ENCODE measurements around the gene CWC22.
A peak's percentile ranks its signal among the peaks of the same experiment; 100 is the strongest.

CWC22 gene

DNA sequence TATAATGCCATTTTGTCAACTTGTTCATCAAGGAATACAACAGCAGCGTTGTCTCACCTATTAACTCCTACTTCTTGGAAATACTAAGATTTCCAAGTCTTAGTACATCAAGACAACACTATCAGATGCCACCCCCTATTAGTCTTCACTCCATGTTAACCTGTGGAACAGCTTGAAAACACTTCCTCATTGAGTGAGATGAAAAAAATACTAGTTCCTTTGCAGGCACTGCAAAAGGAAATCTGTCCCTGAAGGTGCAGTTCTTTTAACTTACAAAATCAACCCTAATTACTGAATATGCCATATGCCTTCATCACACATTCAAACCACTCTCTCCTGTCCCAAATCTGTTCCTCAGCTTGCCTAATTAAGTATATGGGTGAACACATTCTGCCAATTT, 4.0 kb downstream of the CWC22 start:
- DNase-seq, result no peak

DNA sequence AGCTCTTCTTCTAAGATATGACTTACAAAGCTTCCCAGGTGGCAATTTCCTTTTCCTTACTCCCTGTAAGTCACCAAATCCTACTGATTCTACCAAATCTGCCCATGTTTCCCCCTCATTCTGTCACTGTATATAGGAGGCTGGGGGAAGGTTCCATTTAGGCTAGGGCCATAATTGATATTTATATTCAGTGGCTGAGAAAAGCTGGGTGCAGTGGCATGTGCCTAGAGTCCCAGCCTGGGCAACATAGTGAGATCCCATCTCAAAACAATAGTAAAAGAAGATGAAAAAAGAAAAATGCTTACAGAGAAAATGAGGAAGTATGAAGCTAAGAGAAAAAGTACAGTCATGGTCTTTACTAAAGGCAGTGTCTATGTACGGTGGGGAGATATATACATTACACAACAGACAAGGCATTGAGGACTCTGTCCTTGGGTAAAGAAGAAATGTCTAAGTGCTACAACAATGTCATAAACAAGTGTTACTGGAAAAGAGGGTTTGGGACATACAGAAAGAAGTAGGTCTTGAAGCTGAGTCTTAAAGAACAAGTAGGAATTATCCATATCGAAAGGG, 4.8 kb downstream of the CWC22 start:
- DNase-seq, result no peak

DNA sequence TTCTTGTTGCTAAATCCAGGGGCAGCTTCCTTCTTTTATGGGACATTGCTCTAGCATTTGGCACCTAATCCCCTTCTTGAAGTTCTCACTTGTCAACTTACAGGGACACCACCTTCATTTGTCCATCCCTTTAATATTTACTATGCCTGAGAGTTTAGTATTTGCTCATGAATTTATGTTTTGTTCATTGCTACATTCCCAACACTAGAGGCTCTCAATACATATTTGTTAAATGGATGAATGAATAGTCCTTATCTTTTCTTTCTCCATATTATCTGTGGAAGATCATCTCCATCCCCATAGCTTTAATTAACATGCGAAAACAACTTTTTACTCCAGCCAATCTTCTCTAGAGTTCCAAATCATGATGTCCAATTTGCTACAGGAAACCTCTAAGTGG, 5.4 kb downstream of the CWC22 start:
- DNase-seq, result no peak

DNA sequence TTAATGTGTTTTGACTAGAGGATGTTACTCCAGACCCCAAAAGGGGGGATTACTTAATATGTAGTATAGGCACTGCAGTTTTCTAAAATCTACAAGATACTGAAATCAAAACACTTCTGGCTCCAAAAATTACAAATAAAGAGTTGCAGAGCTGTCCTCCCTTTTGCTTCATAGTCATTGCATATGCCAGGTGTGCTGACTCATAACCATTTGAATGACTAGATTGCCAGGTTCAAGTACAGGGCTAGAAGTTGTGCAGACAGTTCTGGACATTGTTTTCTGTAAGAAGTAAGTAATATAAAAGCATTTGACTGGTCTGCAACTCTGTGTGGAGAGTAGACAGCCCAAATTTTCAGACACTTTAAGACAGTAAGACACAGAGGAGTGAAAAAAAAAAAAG, 6.7 kb downstream of the CWC22 start:
- DNase-seq, result no peak

DNA sequence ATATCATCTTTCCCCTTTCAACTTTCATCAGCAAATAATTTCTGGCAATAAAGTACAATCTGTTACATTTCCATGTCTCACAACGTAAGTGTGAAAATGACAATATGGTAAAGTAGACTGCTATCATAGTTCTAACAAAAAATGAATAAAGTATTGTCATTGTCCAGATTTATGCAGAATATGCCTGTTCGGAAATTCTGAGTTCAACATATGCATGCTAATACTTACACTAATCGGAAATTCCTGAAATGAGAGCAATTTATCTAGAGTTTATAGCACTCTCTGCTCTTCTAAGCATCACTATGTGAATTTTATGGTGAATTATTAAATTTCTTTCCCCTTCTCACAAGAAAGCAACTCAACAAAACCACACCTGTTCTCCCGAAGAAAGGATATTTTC, 8.1 kb downstream of the CWC22 start:
- no peak for DNase-seq

DNA sequence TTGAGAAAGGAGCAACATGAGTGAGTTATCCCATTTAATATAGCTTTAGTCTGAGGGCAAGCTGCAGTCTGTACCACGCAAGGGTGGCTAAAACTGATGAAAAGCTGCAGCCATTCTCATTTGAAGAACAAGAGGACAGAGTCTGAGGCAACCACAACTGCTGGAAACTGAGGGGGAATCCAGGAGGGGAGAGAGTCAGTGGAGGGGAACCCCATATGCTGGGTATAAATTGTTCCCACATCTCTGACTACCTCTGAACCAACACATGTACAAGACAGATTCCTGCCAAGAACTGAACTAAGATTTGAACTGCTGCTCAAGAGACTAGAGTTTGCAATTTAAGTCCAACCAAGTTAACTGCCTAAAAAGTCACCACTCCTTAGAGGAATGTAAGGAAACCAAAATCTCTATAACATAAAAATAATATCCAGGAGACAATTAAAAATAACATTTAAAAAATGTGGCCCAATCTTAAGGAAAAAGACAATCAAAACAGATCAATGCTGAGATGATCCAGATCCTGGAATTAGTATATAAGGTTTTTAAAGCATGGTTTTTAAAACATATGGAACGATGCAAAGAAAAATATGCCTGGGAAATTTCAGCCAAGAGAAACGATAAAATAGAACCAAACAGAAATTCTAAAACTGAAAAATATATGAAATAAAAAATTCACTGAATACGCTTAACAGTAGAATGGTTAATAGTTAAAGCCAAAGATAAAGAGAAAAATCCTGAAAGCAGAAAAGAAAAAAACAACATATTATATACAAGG, 11.2 kb downstream of the CWC22 start:
- DNase-seq, result no peak

DNA sequence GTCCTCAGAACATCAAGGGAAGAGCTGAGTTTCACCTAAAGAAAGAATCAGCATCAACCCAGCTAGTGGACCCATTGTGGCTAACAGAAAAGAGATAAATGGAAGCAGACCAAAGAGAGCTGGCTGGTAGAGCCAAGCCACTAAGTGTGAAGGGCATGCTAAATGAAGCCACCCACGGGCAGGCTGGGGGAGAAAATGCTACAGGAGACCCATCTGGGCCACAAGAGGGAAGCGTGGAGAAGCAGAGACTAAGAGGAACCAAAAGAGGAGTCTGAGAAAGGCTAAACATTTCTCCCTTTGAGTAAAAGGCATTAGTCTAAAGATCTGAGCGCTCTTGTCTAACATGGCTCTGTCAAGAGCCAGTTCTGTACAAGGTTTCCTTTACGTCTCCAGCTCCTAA, 15.8 kb downstream of the CWC22 start:
- DNase-seq, result peak; percentile 9

DNA sequence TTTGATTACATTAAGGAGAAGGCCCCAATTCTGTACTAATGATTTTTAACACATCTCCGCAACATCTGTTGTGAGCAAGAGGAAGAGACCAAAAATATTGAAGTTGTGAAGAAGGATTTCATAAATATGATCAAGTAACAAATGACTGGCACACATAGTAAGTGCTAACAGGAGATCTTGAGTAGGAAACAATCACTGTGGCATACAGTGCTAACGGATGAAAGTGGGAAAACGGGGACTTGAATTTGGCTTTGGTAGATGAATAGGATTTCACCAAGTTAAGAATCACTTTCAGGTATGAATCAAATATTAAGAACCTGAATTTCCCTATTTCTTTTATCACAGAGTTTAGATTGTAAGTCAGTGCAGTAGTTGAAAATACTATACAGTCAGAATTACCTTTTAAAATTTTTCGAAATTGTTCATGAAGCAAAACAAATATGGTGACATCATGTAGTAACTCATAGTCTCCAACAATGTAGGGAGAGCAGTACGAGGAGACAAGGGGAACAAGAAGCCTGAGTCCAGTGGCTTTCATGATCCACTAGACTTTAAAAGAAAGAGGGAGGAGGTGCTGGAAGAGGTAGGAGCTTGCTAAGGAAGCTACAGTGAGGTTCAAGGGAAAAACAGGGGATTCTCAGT, 16.3 kb downstream of the CWC22 start:
- DNase-seq, result no peak

DNA sequence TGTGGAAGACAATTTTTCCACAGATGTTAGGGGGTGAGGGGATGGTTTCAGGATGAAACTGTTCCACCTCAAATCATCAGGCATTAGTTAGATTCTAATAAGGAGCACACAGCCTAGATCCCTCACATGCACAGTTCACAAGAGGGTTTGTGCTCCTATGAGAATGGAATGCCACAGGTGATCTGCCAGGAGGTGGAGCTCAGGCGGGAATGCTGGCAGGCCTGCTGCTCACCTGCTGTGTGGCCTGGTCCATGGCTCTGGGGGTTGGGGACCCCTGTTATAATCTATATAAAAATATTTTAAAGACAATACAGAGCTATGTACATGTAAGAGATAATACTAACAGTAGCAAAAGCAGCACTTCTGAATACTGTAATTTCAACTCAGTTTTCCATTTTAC, 19.2 kb downstream of the CWC22 start:
- DNase-seq, result no peak

DNA sequence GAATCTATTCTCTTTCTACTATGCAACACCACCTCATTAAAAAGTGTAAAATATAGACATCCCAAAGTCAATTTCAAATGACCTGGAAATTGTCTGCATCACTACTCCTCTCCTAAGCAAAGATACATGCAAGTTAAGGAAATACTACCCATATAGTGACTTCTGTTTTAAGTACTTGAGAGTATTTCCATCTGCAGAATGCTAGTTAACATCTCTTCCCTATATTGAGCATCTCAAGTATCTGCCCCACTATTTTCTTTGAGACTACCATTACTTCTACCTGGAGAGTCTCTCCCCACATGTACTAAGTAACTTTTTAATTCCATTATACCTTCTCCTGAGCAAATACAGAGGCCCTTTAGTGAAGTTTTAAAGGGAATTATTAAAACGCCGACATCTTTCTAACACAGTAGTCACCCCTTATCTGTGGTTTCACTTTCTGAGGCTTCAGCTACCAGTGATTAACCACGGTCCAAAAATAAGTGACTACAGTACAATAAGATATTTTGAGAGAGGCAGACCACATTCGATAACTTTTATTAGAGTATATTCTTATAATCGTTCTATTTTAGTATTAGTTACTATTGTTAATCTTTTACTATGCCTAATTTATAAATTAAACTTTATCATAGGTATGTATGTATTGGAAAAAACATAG, 21.8 kb downstream of the CWC22 start:
- DNase-seq, result no peak

DNA sequence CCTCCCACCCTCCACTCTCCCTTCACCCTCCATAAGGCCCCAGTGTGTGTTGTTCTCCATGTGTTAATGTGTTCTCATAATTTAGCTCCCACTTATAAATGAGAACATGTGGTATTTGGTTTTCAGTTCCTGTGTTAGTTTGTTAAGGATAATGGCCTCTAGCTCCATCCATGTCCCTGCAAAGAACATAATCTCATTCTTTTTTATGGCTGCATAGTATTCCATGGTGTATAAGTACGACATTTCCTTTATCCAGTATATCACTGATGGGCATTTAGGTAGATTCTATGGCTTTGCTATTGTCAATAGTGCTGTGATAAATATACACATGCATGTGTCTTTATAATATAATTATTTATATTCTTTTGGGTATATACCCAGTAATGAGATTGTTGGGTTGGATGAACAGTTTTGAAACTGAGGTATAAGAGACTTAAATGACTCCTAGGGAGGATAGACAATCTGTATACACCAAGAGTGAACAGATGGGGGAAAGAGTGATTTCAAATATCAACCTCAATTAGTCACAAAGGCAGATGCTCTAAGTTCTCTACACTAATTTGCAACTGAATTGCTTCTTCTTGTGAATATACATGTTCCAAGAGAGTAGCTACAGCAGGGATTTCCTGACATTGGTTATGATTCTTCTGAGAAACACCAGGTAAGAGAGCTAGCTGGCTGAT, 23.7 kb downstream of the CWC22 start:
- DNase-seq, result no peak

DNA sequence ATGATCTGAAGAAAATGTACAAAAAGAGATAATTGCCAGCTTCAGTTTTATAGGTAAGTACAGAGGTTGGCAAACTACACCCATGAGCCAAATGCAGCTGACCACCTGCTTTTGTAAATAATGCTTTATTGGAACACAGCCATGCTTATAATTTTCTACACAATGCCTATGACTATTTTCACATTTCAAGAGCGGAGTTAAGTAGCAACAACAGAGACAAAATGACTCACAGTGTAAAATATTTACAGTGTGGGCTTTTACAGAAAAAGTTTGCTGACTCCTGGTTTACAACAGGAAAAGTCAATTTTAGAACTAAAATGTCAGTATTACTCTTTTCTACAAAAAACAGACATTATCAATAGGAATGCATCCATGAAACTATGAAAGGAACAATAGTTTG, 26.0 kb downstream of the CWC22 start:
- no peak for DNase-seq

DNA sequence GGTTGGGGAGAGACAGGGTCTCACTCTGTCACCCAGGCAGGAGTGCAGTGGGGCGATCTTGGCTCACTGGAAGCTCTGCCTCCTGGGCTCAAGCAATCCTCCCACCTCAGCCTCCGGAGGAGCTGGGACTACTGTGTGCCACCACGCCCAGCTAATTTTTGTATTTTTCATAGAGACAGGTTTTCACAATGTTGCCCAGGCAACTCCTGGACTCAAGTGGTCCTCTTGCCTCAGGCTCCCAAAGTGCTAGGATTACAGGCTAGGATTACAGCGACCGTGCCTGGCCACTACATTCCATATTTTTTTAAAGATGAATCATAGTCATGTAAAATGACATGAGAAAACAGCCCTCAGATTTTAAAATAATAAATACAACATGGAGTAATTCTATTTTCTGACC, 32.3 kb downstream of the CWC22 start:
- DNase-seq, result no peak

DNA sequence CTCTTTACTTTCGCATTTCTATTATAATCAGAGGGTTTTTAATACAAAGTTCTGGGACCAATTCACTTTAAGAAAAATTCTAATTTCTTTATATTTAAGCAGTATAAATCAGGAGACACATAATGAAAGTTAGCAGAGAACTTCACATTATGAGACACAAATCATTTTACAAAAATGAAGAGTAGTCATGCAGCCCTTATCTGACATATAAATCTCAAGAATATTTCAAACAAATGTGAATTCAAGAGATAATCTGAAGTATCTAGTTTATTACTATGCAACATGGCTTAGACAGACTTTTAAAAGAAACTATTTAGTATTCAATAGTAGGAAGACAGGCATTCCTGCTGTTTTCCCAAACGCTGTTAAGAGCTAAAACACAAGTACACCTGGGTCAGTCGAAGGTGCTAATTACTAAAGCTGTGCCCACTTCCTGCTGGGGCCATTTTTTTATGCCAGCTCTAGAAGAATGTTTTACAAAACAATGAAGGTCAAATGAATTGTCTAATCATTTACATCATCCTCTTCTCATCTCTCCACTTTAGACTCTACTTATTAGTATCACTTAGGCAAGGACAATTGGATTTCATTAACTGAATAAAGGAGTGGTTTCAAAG, 40.2 kb downstream of the CWC22 start:
- no peak for DNase-seq

DNA sequence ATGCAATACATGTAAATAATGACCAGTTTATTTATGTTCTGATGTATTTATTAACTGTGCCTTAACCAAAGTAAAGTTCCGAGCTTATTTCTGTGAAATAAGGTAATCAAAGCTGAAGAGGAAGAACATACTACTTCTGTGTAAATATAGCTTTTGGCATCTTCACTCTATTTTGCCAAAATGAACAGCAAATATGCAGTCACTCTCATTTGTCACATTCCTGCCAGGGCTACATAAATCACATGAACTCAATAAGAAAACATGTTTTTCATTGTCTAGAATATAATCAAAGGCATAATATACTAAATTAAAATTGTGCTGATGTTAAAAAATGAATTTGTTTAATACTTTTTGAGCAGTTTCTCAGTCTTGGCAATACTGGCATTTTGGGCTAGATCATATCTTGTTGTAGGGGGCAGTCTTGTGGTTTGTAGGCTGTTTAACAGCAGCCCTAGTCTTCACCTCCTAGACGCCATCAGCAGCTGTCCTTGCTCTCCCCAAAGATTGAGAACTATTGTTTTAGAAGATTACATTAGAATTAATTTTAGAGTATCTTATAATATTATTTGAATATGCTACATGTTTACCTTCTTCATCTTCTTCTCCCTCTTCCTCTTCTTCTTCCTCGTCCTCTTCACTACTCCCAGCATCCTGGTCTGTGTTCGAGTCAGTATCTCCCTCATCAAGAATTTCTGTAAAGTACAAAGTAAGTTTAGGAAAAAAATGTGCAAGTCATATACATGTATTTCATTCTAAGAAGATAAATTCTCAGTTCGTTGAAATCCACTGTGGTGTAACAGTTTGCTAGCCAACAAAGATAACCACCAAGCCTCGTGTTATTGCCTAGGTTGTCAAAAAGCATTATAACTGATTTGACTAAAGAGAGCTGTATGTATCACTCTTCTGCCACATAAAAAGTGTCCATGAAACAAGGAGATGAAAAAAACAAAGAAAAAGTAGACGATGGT, 41.5 kb downstream of the CWC22 start:
- no peak for DNase-seq

DNA sequence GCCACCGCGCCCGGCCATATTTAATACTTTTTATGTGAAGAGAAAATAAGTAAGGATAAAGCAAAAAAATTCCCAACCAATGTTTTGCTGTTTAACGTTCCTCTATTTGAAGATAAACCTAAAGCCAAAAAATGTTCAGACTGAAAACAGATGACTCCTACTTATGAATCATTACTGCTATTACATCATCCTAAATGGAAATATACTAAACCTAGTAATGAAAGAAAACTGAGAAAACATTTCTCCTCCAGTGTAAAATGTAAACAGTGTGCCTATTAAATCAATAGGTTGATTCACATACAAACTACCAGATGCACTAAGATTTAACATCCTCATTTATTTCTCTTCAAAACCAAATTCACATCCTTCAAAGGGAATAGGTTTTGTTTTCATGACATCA, 43.5 kb downstream of the CWC22 start:
- DNase-seq, result peak; percentile 45

DNA sequence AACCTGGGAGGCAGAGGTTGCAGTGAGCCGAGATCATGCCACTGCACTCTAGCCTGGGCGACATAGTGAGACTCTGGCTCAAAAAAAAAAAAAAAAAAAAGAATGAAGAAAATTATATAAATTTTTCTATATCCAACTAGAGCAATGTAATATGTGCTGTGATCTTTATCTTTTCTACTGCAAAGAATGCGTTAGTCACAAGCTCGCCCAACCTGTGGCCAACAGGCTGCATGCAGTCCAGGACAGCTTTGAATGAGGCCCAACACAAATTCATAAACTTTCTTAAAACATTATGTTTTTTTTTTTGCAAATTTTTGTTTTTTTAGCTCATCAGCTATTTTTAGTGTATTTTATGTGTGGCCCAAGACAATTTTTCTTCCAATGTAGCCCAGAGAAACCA, 48.8 kb downstream of the CWC22 start:
- peak; percentile 12 for DNase-seq

DNA sequence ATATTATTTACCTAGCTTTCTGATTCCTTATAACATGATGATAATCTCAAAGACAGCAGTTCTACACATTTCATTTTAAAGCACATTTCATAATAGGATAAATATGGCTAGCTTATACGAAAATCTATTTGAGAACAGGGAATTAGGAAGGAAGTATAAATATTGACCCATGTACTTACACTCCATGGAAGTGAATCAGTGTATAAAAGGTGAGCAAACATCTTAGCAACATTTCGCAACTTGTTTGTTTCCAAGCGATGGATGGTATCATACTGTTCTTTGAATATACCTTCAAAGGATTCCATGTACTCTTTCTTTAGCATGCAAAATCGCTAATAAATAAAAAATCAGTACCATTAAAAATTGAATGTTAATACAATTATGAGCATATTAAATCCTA, 53.1 kb downstream of the CWC22 start:
- DNase-seq, result no peak

DNA sequence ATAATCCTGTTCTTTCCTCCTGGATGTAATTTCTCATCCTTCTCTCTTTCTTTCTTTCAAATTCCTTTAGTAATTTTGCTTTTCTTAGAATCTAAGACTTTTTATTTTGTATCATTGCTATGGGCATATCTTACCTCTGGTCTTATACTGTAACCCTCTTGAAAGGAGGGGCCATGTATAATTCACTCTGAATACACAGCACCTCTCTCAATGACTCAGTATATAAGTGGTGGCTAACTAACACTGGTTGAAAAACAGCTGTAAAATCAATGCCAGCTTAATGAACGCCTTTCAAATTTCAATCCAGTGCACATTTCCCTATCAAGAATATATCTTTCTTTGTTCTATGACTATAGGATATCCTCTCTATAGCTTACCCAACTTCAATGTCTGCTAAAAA, 53.7 kb downstream of the CWC22 start:
- no peak for DNase-seq

DNA sequence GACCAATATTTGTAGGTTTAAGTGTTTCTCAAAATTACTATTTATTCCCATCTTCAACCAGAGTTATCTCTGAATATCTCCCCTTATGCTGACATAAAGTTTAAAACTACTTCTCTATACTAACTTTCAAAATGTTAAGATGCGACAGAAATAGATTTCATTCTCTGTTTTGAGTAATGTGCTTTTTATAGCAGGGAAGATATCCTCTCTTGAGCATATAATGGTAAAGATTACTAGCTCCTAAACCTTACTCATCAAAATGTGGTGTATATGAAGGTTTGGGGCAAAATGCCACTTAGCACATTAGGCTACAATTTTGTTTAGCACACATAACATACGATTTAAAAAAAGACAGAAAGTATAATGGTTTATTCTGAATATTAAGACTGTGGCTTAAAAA, 54.4 kb downstream of the CWC22 start:
- no peak for DNase-seq

DNA sequence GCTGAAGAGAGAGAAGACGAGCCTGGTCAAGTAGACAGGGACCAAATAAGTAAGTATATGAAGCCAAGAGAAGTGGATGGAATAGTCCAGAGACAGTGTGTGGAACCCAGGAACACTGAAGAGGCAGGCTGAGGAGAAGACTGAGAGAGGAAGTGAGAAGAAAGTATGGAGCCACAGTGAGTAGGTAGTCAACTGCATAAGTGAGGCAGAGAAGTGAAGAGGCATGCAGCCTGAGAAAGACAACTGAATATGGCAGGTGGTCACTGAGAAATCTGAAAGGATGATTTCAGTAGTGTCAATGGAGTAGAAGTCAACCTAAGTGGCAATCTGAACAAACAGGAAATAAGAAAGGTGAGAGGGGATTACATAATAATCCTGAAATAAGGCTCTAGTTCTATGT, 55.4 kb downstream of the CWC22 start:
- no peak for DNase-seq

DNA sequence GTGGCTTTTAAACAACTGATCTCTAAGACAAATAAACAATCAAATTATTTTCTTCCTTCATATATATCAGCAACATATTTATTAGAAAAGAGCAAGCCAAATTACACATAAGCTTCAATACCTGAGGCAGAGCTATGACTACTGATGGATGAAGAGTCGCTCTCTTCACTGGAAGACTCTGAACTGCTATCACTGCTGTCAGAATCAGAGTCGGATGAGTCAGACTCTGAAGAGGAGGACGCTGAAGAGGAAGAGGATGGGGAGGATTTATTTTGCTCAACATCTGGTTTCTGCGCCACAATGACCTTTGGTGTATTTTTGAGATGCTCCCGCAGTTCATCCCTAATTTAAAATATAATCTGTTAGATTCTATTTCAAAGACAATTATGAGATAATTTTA, 56.7 kb downstream of the CWC22 start:
- no peak for DNase-seq

Measured in fibroblast of upper back skin (primary cell).